ENCODE measurements around the gene MAP3K12. TPM values are rescaled to one million over a fixed set of nuclear protein-coding genes. Genes with fewer than 3 reads are reported as not detected.

The MAP3K12 gene
- total and polyA plus RNA-seq, 2 of the 13 experiments (the other 11 are each of a cell fraction or from before 2014, with no cell fraction given), result 0.20 to 1.1 TPM

DNA sequence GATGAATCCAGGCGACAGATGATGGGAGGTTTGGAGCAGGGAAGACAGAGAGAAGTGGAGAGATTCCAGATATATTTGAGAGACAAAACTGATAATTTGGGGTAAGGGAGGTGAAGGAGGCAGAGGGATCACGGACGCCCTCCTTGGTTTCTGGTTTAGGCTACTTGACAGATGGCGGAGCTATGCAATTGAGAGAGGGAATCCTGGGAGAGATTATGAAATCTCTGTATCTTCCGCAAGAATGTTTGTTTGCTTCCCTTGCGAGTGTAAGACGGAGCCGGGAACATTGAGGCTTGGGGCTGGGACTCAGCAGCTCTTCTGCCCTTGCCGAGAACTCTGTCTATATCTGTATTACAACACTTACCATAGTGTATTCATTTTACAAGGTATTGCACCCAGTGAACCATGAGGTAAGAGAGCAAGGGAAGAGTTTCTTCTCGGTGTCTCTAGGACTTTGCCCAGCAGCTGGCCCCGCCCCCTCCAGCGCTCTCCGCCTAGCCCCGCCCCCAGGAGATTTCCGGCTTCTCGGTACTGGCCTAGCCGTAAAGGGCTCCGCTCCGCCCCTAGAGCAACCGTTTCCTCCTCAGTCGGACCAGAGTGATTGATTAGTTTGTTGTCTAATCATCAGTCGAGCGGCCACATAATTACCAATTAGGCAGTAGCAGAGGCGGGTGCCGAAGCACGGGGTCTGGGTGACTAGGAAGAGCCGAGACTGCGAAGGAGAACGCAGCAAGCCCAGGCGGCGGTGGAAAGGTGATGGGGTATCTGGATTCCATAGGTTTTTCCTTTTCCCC is 58.0 kb downstream of the MAP3K12 start, which contains the start of gene PRR13 (continued):
- TF ChIP-seq ZNF7 (CRISPR knock-in tag; IDR thresholded peaks at IDR 0.05) (no peak), MEIS2 (CRISPR knock-in tag; IDR thresholded peaks at IDR 0.05) (no peak), NR1H2 (CRISPR knock-in tag; IDR thresholded peaks at IDR 0.05; ENCODE audit: borderline replicate concordance, low read depth) (no peak), NR3C1 (CRISPR knock-in tag; IDR thresholded peaks at IDR 0.05) (no peak), EEA1 (CRISPR knock-in tag; IDR thresholded peaks at IDR 0.05; ENCODE audit: borderline replicate concordance) (no peak), ZNF207 (IDR thresholded peaks at IDR 0.05; ENCODE audit: borderline replicate concordance) (no peak), TBL1XR1 (IDR thresholded peaks at IDR 0.05; ENCODE audit: borderline replicate concordance, low read length, partially characterized antibody) (no peak), ATF7 (IDR thresholded peaks at IDR 0.05) (no peak), ATF7 (CRISPR knock-in tag; IDR thresholded peaks at IDR 0.05) (no peak), ZNF749 (CRISPR knock-in tag; IDR thresholded peaks at IDR 0.05; ENCODE audit: borderline replicate concordance) (no peak), MTA1 (CRISPR knock-in tag; IDR thresholded peaks at IDR 0.05; ENCODE audit: borderline replicate concordance) (no peak), ZNF781 (CRISPR knock-in tag; IDR thresholded peaks at IDR 0.05; ENCODE audit: borderline replicate concordance, not compliant biosample characterization) (no peak), KAT7 (CRISPR knock-in tag; IDR thresholded peaks at IDR 0.05; ENCODE audit: borderline replicate concordance) (no peak), ZKSCAN1 (IDR thresholded peaks at IDR 0.05; ENCODE audit: low read length) (no peak), ZFP36 (IDR thresholded peaks at IDR 0.05; ENCODE audit: borderline replicate concordance, low read depth, low read length, partially characterized antibody) (no peak), RCOR2 (CRISPR knock-in tag; IDR thresholded peaks at IDR 0.05) (no peak)
- TF ChIP-seq, protein P1, sequence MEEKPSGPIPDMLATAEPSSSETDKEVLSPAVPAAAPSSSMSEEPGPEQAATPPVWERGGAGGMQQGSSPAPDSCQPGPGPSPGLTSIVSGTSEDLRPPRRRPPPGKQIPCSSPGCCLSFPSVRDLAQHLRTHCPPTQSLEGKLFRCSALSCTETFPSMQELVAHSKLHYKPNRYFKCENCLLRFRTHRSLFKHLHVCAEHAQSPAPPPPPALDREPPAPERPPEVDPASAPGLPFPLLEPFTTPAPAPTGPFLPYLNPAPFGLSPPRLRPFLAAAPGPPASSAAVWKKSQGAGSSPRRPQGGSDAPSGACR (CRISPR knock-in tag; IDR thresholded peaks at IDR 0.05), result no peak
- TF ChIP-seq, protein P2, sequence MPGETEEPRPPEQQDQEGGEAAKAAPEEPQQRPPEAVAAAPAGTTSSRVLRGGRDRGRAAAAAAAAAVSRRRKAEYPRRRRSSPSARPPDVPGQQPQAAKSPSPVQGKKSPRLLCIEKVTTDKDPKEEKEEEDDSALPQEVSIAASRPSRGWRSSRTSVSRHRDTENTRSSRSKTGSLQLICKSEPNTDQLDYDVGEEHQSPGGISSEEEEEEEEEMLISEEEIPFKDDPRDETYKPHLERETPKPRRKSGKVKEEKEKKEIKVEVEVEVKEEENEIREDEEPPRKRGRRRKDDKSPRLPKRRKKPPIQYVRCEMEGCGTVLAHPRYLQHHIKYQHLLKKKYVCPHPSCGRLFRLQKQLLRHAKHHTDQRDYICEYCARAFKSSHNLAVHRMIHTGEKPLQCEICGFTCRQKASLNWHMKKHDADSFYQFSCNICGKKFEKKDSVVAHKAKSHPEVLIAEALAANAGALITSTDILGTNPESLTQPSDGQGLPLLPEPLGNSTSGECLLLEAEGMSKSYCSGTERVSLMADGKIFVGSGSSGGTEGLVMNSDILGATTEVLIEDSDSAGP (CRISPR knock-in tag; IDR thresholded peaks at IDR 0.05; ENCODE audit: borderline replicate concordance), result peak; percentile 36; the same call in 1 of the 2 replicates
- TF ChIP-seq, protein P3, sequence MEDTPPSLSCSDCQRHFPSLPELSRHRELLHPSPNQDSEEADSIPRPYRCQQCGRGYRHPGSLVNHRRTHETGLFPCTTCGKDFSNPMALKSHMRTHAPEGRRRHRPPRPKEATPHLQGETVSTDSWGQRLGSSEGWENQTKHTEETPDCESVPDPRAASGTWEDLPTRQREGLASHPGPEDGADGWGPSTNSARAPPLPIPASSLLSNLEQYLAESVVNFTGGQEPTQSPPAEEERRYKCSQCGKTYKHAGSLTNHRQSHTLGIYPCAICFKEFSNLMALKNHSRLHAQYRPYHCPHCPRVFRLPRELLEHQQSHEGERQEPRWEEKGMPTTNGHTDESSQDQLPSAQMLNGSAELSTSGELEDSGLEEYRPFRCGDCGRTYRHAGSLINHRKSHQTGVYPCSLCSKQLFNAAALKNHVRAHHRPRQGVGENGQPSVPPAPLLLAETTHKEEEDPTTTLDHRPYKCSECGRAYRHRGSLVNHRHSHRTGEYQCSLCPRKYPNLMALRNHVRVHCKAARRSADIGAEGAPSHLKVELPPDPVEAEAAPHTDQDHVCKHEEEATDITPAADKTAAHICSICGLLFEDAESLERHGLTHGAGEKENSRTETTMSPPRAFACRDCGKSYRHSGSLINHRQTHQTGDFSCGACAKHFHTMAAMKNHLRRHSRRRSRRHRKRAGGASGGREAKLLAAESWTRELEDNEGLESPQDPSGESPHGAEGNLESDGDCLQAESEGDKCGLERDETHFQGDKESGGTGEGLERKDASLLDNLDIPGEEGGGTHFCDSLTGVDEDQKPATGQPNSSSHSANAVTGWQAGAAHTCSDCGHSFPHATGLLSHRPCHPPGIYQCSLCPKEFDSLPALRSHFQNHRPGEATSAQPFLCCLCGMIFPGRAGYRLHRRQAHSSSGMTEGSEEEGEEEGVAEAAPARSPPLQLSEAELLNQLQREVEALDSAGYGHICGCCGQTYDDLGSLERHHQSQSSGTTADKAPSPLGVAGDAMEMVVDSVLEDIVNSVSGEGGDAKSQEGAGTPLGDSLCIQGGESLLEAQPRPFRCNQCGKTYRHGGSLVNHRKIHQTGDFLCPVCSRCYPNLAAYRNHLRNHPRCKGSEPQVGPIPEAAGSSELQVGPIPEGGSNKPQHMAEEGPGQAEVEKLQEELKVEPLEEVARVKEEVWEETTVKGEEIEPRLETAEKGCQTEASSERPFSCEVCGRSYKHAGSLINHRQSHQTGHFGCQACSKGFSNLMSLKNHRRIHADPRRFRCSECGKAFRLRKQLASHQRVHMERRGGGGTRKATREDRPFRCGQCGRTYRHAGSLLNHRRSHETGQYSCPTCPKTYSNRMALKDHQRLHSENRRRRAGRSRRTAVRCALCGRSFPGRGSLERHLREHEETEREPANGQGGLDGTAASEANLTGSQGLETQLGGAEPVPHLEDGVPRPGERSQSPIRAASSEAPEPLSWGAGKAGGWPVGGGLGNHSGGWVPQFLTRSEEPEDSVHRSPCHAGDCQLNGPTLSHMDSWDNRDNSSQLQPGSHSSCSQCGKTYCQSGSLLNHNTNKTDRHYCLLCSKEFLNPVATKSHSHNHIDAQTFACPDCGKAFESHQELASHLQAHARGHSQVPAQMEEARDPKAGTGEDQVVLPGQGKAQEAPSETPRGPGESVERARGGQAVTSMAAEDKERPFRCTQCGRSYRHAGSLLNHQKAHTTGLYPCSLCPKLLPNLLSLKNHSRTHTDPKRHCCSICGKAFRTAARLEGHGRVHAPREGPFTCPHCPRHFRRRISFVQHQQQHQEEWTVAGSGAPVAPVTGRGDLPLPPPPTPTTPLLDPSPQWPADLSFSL (CRISPR knock-in tag; IDR thresholded peaks at IDR 0.05), result no peak
- TF ChIP-seq, protein P4, sequence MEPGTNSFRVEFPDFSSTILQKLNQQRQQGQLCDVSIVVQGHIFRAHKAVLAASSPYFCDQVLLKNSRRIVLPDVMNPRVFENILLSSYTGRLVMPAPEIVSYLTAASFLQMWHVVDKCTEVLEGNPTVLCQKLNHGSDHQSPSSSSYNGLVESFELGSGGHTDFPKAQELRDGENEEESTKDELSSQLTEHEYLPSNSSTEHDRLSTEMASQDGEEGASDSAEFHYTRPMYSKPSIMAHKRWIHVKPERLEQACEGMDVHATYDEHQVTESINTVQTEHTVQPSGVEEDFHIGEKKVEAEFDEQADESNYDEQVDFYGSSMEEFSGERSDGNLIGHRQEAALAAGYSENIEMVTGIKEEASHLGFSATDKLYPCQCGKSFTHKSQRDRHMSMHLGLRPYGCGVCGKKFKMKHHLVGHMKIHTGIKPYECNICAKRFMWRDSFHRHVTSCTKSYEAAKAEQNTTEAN (CRISPR knock-in tag; conservative IDR thresholded peaks at IDR 0.05), result peak; percentile 47; the same call in 1 of the 2 replicates

All from HepG2 (cell line).